Germinal center (tissue), 1 donor: Measurements from ENCODE around the gene KHDRBS2.

ENCODE experiments used
- DNase-seq: peaks from one replicate; pipeline ENCODE4 v3.0.0; 2012; ENCODE audit warnings: mixed read lengths, low spot score

The KHDRBS2 gene

GRCh38 chr6:62035952-62036351, 250.1 kb downstream of the KHDRBS2 start:
- DNase-seq = no peak

DNA sequence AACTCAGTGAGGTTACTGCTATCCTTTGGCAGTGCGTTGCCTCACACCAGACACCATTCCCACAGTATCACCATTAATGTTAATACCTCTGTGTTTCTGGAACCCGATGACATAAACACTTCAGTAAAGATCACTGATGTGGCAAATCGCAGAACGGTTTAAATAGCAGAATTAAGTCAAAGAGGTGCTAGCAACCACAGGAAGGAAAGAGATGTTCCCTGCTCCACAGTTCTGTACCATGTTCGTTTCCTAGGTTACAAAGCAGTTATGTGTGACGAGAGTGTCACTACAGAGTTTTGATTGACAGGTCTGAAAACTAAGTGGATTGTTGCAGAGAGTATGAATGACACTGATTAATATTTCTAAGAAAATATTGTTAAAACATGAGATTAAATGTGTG, 272.3 kb downstream of the KHDRBS2 start:
- no peak for DNase-seq

DNA sequence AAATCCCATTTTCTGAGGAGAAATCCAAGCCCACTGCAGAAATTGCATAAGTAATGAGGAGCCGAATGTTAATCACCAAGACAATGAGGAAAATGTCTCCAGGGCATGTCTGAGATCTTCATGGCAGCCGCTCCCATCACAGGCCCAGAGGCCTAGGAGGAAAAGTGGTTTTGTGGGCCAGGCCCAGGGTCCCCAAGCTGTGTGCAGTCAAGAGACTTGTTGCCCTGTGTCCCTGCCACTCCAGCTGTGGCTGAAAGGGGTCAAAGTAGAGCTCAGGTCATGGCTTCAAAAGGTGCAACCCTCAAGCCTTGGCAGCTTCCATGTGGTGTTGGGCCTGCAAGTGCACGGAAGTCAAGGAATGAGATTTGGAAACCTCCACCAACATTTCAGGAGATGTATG, 276.6 kb downstream of the KHDRBS2 start:
- no peak for DNase-seq

GRCh38 chr6:61989616-61990015, 296.4 kb downstream of the KHDRBS2 start:
- no peak for DNase-seq

- DNase-seq = no peak
Observed at GRCh38 chr6:61980622-61981021, 305.4 kb downstream of the KHDRBS2 start.

DNA sequence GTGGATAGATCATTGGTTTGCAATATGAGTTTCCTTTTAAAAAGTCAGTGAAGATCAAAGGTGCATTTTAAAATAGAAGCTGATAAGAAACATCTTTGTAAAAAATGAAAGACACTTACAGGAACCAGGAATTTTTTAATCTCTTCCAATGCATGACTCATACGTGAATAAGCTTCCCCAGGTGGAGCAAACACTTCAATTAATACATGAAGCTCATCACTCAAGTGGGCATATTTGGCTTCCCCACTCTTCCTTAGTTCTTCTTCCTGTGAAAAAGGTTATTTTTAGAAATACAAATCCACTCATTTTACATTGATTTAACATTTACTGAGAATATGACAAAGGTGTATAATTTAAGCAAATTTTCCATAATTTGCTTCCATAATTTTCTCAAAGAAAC, 308.1 kb downstream of the KHDRBS2 start:
- DNase-seq = no peak

GRCh38 chr6:61977099-61977498, 308.9 kb downstream of the KHDRBS2 start:
- DNase-seq = no peak

DNA sequence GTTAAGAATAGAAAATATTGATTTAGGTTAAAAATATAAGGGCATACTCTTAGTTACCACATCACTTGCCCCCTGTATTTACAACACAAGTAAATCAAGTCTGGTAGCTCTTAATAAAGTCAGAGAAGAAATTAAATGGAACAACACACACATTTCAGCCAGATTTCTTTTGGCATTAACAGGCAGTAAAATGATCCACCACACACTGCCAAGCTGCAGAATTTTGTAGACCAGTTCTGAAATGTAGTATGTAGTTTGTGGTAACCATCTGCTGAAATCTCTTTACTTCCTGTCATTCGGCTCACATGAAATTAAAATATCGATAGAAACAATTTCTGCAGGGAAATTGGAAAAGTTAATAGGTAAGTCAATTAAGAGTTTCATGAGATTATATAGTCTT, 326.8 kb downstream of the KHDRBS2 start:
- DNase-seq = no peak

DNA sequence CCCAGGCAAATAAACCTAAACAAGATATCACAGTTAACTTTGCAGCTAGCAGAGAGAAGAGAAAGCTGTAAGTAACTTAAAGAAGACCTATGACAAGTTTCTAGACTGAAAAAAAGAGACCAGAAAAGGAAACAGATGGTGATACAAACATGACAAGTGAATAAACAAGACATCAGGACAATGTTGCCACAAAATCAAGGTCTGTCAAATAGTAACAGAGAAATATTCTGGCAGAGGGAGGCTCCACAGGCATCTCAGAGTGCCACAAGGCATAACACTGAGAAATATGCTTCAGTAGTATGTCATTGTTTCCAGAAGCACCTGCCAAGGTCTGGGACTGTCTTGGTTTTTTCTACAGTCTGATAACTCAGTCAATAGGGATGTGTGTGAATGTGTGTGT, 332.2 kb downstream of the KHDRBS2 start:
- no peak for DNase-seq

DNA sequence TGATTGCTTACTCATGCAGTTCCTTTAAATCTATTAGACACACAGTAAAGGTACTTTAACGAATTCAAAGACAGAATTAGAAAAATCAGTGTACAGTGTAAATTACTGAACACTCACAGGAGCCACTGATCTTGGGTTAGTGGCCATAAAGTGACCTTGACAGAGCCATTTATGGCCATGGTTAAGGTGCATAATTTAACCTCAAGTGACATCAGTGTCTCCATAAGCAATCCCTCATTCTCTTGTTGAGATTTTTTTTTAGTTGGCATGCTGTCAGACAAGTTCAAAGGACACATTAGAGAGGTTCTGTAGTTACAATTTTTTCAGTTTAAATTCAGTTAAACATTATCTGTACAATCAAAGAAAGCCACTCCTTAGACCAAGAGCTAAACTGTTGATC, 334.4 kb downstream of the KHDRBS2 start:
- DNase-seq = no peak

- DNase-seq = no peak
Observed at GRCh38 chr6:61950811-61951210, 335.2 kb downstream of the KHDRBS2 start.

DNA sequence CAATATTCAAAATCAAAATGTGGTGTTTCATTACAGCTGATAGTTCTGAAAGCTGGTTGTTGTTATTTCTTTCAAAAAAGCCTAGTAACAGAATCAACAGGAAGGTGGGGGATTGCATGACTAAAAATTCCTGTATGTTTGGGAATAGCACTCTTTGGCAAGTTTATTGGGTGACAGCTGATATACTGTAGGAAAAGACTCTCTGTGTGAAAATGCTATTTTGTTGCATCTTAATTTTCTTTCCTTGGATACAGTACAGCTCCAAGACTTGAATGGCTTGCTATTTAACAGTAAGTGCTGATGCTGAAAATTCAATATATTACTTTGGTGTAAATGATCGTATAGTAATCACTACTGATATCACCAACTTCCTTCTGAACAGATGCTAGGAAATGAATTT, 336.1 kb downstream of the KHDRBS2 start:
- DNase-seq = no peak

- DNase-seq = no peak
Observed at GRCh38 chr6:61949161-61949560, 336.9 kb downstream of the KHDRBS2 start.

- DNase-seq = no peak
Observed at GRCh38 chr6:61947311-61947947, 338.6 kb downstream of the KHDRBS2 start.

GRCh38 chr6:61940919-61941318, 345.1 kb downstream of the KHDRBS2 start:
- DNase-seq = no peak

DNA sequence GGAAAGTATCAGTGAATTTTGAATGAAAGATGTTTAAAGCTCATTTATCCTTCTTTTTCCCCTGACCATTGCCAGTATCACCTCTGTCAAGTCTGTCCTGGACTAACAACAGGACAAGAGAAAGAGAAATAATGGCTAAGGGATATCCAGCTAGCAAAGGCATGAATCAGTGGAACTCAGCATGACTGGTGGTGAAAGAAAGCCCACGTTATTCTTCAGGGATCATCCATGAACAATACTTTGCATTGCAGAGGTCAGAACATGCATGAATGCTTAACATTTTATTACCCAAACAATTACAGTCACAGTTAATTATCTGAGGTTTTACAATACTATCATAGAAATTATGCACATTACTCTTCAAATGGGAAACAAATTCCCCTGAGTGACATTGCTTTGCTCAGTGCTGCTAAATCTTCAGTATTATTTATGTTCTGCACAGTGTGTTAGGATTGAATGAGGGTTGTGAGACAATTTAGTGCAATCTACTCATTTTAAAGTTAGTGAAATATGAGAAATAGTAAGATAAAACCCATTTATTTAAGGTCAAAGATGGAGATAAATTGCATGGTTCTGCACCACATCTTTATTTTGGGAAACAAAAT, 350.7 kb downstream of the KHDRBS2 start:
- no peak for DNase-seq

- no peak for DNase-seq
Observed at GRCh38 chr6:61909486-61909885, 376.5 kb downstream of the KHDRBS2 start.

DNA sequence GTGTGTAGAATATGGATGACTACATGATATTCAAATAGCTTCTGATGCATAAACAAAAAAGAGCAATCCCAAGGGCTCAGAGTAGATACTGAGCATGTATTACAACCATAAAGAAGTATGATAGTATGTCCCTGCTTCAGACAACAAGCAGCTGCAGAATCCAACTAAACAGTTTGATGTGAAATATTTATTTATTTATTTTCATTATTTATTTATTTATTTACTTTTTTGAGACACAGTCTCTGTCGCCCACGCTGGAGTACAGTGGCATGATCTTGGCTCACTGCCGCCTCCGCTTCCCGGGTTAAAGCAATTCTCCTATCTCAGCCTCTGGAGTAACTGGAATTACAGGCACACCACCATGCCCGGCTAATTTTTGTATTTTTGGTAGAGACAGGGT, 384.3 kb downstream of the KHDRBS2 start:
- DNase-seq = no peak

DNA sequence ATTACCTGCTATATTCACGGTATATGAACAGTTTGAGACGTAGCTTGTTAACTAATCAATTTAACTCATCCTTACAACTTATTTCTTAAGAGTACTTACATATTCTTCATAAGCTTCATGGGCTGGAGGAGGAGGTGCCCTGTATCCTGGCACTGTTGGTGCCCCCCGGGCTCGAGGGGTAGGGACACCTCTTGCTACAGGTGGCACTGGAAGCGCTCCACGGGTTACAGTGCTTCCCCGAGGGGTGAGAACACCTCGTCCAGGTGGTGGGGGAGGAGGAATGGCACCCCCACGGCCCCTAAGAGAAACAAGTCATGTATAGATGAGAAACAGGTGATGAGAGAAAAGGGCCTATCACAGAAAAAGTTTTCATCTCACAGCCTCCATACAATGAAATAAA, 391.5 kb downstream of the KHDRBS2 start:
- DNase-seq = no peak

DNA sequence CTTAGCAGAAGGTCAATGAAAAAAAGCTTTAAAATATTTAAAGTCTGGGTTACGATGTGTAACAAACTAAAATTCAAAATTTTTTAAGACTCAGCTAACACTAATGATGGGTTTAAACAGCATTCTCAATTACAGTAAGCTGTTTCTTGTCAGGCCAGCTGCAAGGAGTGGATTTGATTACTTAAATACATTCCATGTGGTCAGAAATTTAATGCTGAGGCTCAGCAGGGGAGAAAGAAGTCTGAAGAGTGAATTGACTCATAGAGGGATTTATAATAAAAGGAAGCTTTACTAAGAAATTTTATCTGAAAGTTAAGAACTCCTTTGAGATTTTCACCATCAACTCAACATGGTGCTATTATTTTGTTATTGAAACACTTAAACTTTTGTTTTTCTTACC, 398.6 kb downstream of the KHDRBS2 start:
- DNase-seq = no peak

GRCh38 chr6:61886608-61887259, 399.3 kb downstream of the KHDRBS2 start:
- no peak for DNase-seq

DNA sequence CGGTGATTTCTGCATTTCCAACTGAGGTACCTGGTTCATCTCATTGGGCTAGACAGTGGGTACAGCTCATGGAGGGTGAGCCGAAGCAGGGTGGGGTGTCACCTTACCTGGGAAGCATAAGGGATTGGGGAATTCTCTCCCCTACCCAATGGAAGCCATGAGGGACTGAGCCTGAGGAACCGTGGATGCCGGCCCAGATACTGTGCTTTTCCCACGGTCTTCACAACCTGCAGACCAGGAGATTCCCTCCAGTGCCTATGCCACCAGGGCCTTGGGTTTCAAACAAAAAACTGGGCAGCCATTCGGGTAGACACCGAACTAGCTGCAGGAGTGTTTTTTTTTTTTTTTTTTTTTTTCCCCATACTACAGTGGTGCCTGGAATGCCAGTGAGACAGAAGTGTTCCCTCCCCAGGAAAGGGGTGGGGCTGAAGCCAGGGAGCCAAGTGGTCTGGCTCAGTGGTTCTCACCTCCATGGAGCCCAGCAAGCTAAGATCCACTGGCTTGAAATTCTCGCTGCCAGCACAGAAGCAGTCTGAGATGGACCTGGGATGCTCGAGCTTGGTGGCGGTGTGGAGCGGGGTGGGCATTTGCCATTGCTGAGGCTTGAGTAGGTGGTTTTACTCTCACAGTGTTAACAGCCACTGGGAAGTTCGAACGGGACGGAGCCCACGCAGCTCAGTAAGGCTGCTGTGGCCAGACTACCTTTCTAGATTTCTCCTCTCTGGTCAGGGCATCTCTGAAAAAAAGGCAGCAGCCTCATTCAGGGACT, 416.2 kb downstream of the KHDRBS2 start:
- no peak for DNase-seq

- no peak for DNase-seq
Observed at GRCh38 chr6:61868507-61869080, 417.4 kb downstream of the KHDRBS2 start.
